Measurements from ENCODE around the gene GPR18. TPM values are rescaled to one million over a fixed set of nuclear protein-coding genes. Genes with fewer than 3 reads are reported as not detected.

GPR18 gene
- total RNA-seq, 1 experiment from 2014 or later, result not detected

- intact Hi-C loops (cut with micrococcal nuclease; ENCODE audit: unreplicated experiment), result loop anchor here (10.0 kb wide), 2 partner anchors 178 to 218 kb away; no protein-coding TSS in a partner anchor
Observed at GRCh38 chr13:99263126-99263785, 5.1 kb upstream of the GPR18 start.

GRCh38 chr13:99261059-99261458 lies 2.9 kb upstream of the GPR18 start:
- intact Hi-C loops (cut with micrococcal nuclease; ENCODE audit: unreplicated experiment), result loop anchor here (10.0 kb wide), 2 partner anchors 176 to 216 kb away; no protein-coding TSS in a partner anchor
- Histone ChIP-seq H3K27ac (no peak overlapping the region), H3K9me2 (ENCODE audit: insufficient read depth) (no peaks in the 10 kb centered on the region), H3K9me3 (ENCODE audit: insufficient read depth, low read depth) (no peaks in the 10 kb centered on the region), H3F3A (ENCODE audit: insufficient read depth, low read depth) (peaks cover 33% of the 10 kb centered on the region), H3K4me3 (no peak overlapping the region), H3K79me2 (ENCODE audit: low read depth) (peaks cover 9% of the 10 kb centered on the region; the same call in 1 of the 2 replicates), H3K4me2 (no peak overlapping the region), H4K20me1 (ENCODE audit: insufficient read depth) (peaks cover 23% of the 10 kb centered on the region; the same call in 1 of the 2 replicates), H3K4me1 (replicated peaks; ENCODE audit: insufficient read depth) (no peaks in the 10 kb centered on the region), H3K36me3 (ENCODE audit: low read depth) (peaks cover 10% of the 10 kb centered on the region; the same call in 1 of the 2 replicates), H2AFZ (no peak overlapping the region), H3K27me3 (ENCODE audit: insufficient read depth, low read depth) (no peaks in the 10 kb centered on the region)
- no peak for TF ChIP-seq CTCF (conservative IDR thresholded peaks at IDR 0.05)
- TF ChIP-seq EZH2 (IDR thresholded peaks at IDR 0.05; ENCODE audit: low read depth), result no peak
- POLR2A ChIA-PET (ENCODE audit: unreplicated experiment), result no interaction called here
- BruUV-seq (replicated peaks), result no TSS peak
- CTCF ChIA-PET, result no interaction called here
- no peak for DNase-seq

More at GRCh38 chr13:99263126-99263785, 5.1 kb upstream of the GPR18 start:
- TF ChIP-seq CTCF (conservative IDR thresholded peaks at IDR 0.05) (no peak), EZH2 (IDR thresholded peaks at IDR 0.05; ENCODE audit: low read depth) (no peak)
- Histone ChIP-seq H3K36me3 (ENCODE audit: low read depth) (peaks cover 7% of the 10 kb centered on the region; the same call in 1 of the 2 replicates), H4K20me1 (ENCODE audit: insufficient read depth) (peaks cover 24% of the 10 kb centered on the region; the same call in 1 of the 2 replicates), H3K9me2 (ENCODE audit: insufficient read depth) (no peaks in the 10 kb centered on the region), H3K4me3 (no peak overlapping the region), H3K27me3 (ENCODE audit: insufficient read depth, low read depth) (no peaks in the 10 kb centered on the region), H3K9me3 (ENCODE audit: insufficient read depth, low read depth) (no peaks in the 10 kb centered on the region), H3K27ac (no peak overlapping the region), H3F3A (ENCODE audit: insufficient read depth, low read depth) (peaks cover 32% of the 10 kb centered on the region), H3K4me2 (no peak overlapping the region), H2AFZ (no peak overlapping the region), H3K4me1 (replicated peaks; ENCODE audit: insufficient read depth) (no peaks in the 10 kb centered on the region), H3K79me2 (ENCODE audit: low read depth) (peaks cover 22% of the 10 kb centered on the region)
- ChIA-PET POLR2A (ENCODE audit: unreplicated experiment) (interaction anchor here (0.7 kb wide), 1 partner anchor 28 kb away, joined by 4 read pairs; no protein-coding TSS in a partner anchor), CTCF (interaction anchor here (0.7 kb wide), 1 partner anchor 636 kb away, joined by 3 read pairs; no protein-coding TSS in a partner anchor)
- BruUV-seq (replicated peaks), result no TSS peak
- no peak for DNase-seq

GRCh38 chr13:99260216-99260615 lies 2.0 kb upstream of the GPR18 start:
- Histone ChIP-seq H4K20me1 (ENCODE audit: insufficient read depth) (peaks cover 19% of the 10 kb centered on the region; the same call in 1 of the 2 replicates), H3K36me3 (ENCODE audit: low read depth) (peaks cover 17% of the 10 kb centered on the region; the same call in 1 of the 2 replicates), H3K4me2 (no peak overlapping the region), H3K27ac (no peak overlapping the region), H3K27me3 (ENCODE audit: insufficient read depth, low read depth) (no peaks in the 10 kb centered on the region), H3K9me3 (ENCODE audit: insufficient read depth, low read depth) (no peaks in the 10 kb centered on the region), H3F3A (ENCODE audit: insufficient read depth, low read depth) (peaks cover 27% of the 10 kb centered on the region), H3K4me3 (no peak overlapping the region), H2AFZ (no peak overlapping the region), H3K79me2 (ENCODE audit: low read depth) (0 out of 2 replicates have a peak, but pooled peaks cover 9% of the 10 kb centered on the region), H3K4me1 (replicated peaks; ENCODE audit: insufficient read depth) (no peaks in the 10 kb centered on the region), H3K9me2 (ENCODE audit: insufficient read depth) (no peaks in the 10 kb centered on the region)
- POLR2A ChIA-PET (ENCODE audit: unreplicated experiment), result no interaction called here
- no peak for DNase-seq
- no peak for TF ChIP-seq EZH2 (IDR thresholded peaks at IDR 0.05; ENCODE audit: low read depth)
- TF ChIP-seq CTCF (conservative IDR thresholded peaks at IDR 0.05), result no peak
- intact Hi-C loops (cut with micrococcal nuclease; ENCODE audit: unreplicated experiment), result loop anchor here (10.0 kb wide), 2 partner anchors 175 to 215 kb away; no protein-coding TSS in a partner anchor
- CTCF ChIA-PET, result no interaction called here
- BruUV-seq (replicated peaks), result no TSS peak

Measured in PC-9 (cell line).